ENCODE measurements around the gene FCHO2. TPM values are rescaled to one million over a fixed set of nuclear protein-coding genes. Genes with fewer than 3 reads are reported as not detected.

Gene FCHO2
- total RNA-seq, 1 experiment from 2014 or later, result 2.5 TPM

- no peaks in the 10 kb centered on the region for H3K9me3 ChIP-seq (ENCODE audit: low read depth, low read length, poor library complexity, severe bottlenecking)
- H3K27ac ChIP-seq (ENCODE audit: low read depth, low read length, poor library complexity, severe bottlenecking), result no peak overlapping the region
- no peak overlapping the region for H3K4me3 ChIP-seq (ENCODE audit: low read depth, low read length, poor library complexity, severe bottlenecking)
- no TSS peak for BruUV-seq (replicated peaks)
- no peak for DNase-seq (ENCODE audit: low spot score)
- POLR2A ChIA-PET (ENCODE audit: low non-redundant PET), result no interaction called here
- no peaks in the 10 kb centered on the region for H3K36me3 ChIP-seq (ENCODE audit: insufficient read depth, low read length, poor library complexity, severe bottlenecking)
- intact Hi-C loops (cut with micrococcal nuclease; ENCODE audit: unreplicated experiment), result no loop called here
- H3K27me3 ChIP-seq (replicated peaks; ENCODE audit: insufficient read depth, low read depth, low read length, poor library complexity), result no peaks in the 10 kb centered on the region
- no peak for TF ChIP-seq EZH2 (IDR thresholded peaks at IDR 0.05; ENCODE audit: borderline replicate concordance, low read depth, low read length, poor library complexity, severe bottlenecking)
- TF ChIP-seq CTCF (conservative IDR thresholded peaks at IDR 0.05; ENCODE audit: low read depth, low read length), result no peak
- H3K4me1 ChIP-seq (ENCODE audit: insufficient read depth, low read length, poor library complexity, severe bottlenecking), result no peaks in the 10 kb centered on the region
- CTCF ChIA-PET, result interaction anchor here (0.6 kb wide), 1 partner anchor 17 kb away, joined by 3 read pairs; no protein-coding TSS in a partner anchor
Observed at GRCh38 chr5:73088026-73088425, 132.2 kb downstream of the FCHO2 start.

GRCh38 chr5:73093943-73094342 lies 138.1 kb downstream of the FCHO2 start:
- no TSS peak for BruUV-seq (replicated peaks)
- no peak for DNase-seq (ENCODE audit: low spot score)

GRCh38 chr5:73094415-73094814 lies 138.6 kb downstream of the FCHO2 start:
- Histone ChIP-seq H3K9me3 (ENCODE audit: low read depth, low read length, poor library complexity, severe bottlenecking) (peaks cover 5% of the 10 kb centered on the region), H3K4me1 (ENCODE audit: insufficient read depth, low read length, poor library complexity, severe bottlenecking) (no peaks in the 10 kb centered on the region), H3K4me3 (ENCODE audit: low read depth, low read length, poor library complexity, severe bottlenecking) (no peak overlapping the region), H3K27me3 (replicated peaks; ENCODE audit: insufficient read depth, low read depth, low read length, poor library complexity) (no peaks in the 10 kb centered on the region), H3K36me3 (ENCODE audit: insufficient read depth, low read length, poor library complexity, severe bottlenecking) (no peaks in the 10 kb centered on the region), H3K27ac (ENCODE audit: low read depth, low read length, poor library complexity, severe bottlenecking) (no peak overlapping the region)
- POLR2A ChIA-PET (ENCODE audit: low non-redundant PET), result no interaction called here
- BruUV-seq (replicated peaks), result no TSS peak
- TF ChIP-seq EZH2 (IDR thresholded peaks at IDR 0.05; ENCODE audit: borderline replicate concordance, low read depth, low read length, poor library complexity, severe bottlenecking) (no peak), CTCF (conservative IDR thresholded peaks at IDR 0.05; ENCODE audit: low read depth, low read length) (no peak)
- CTCF ChIA-PET, result no interaction called here
- intact Hi-C loops (cut with micrococcal nuclease; ENCODE audit: unreplicated experiment), result no loop called here
- no peak for DNase-seq (ENCODE audit: low spot score)

More at GRCh38 chr5:73093943-73094342, 138.1 kb downstream of the FCHO2 start:
- H3K4me3 ChIP-seq (ENCODE audit: low read depth, low read length, poor library complexity, severe bottlenecking), result no peak overlapping the region
- H3K4me1 ChIP-seq (ENCODE audit: insufficient read depth, low read length, poor library complexity, severe bottlenecking), result no peaks in the 10 kb centered on the region
- no peaks in the 10 kb centered on the region for H3K36me3 ChIP-seq (ENCODE audit: insufficient read depth, low read length, poor library complexity, severe bottlenecking)
- intact Hi-C loops (cut with micrococcal nuclease; ENCODE audit: unreplicated experiment), result no loop called here
- peaks cover 5% of the 10 kb centered on the region for H3K9me3 ChIP-seq (ENCODE audit: low read depth, low read length, poor library complexity, severe bottlenecking)
- H3K27me3 ChIP-seq (replicated peaks; ENCODE audit: insufficient read depth, low read depth, low read length, poor library complexity), result no peaks in the 10 kb centered on the region
- H3K27ac ChIP-seq (ENCODE audit: low read depth, low read length, poor library complexity, severe bottlenecking), result no peak overlapping the region
- ChIA-PET POLR2A (ENCODE audit: low non-redundant PET) (no interaction called here), CTCF (no interaction called here)
- TF ChIP-seq EZH2 (IDR thresholded peaks at IDR 0.05; ENCODE audit: borderline replicate concordance, low read depth, low read length, poor library complexity, severe bottlenecking) (no peak), CTCF (conservative IDR thresholded peaks at IDR 0.05; ENCODE audit: low read depth, low read length) (no peak)

All from A673 (cell line).